Thymus (tissue), 11 donors: Measurements from ENCODE around the gene SYCE1L. TPM values are rescaled to one million over a fixed set of nuclear protein-coding genes. Genes with fewer than 3 reads are reported as not detected.
A peak's percentile ranks its signal among the peaks of the same experiment; 100 is the strongest.

Experiments
- DNase-seq, 9 donors: peaks; one replicate each; pipeline ENCODE4 v3.0.0-alpha.2; 2013; ENCODE audit warnings: low spot score in 9 of 9, low read depth in 6 of 9, missing footprints in 1 of 9
- H3K27ac ChIP-seq, 2 donors: one replicate each; pipeline ENCODE4 v1.5.1; 2013; ENCODE audit warnings: control low read depth in 1 of 2, low read depth in 1 of 2, low read length in 1 of 2, mild to moderate bottlenecking in 1 of 2, moderate library complexity in 1 of 2
- H3K27me3 ChIP-seq, 2 donors: one replicate each; pipeline ENCODE4 v1.5.1; 2013; ENCODE audit warnings: low read length in 1 of 2; ENCODE audit not compliant: control insufficient read depth in 2 of 2, insufficient read depth in 1 of 2
- H3K36me3 ChIP-seq, 2 donors: one replicate each; pipeline ENCODE4 v1.5.1; 2013; ENCODE audit warnings: low read length in 1 of 2, mild to moderate bottlenecking in 1 of 2, moderate library complexity in 1 of 2; ENCODE audit not compliant: control insufficient read depth in 2 of 2, insufficient read depth in 2 of 2
- H3K4me1 ChIP-seq, 2 donors: one replicate each; pipeline ENCODE4 v1.5.1; 2013; ENCODE audit warnings: low read length in 2 of 2; ENCODE audit not compliant: control insufficient read depth in 2 of 2, insufficient read depth in 2 of 2
- H3K4me3 ChIP-seq, 2 donors: one replicate each; pipeline ENCODE4 v1.5.1; 2013; ENCODE audit warnings: low read length in 2 of 2, control low read depth in 1 of 2, mild to moderate bottlenecking in 1 of 2
- H3K9me3 ChIP-seq, 2 donors: one replicate each; pipeline ENCODE4 v1.5.1; 2013; ENCODE audit warnings: low read length in 1 of 2, mild to moderate bottlenecking in 1 of 2; ENCODE audit not compliant: control insufficient read depth in 2 of 2, insufficient read depth in 1 of 2
- whole genome bisulfite sequencing: extraction: QIAGEN DNeasy Blood & Tissue Kit; methylation state at CpG from one replicate; pipeline ENCODE4 v1.1.7; 2013; 5-methylcytosine and 5-hydroxymethylcytosine counted together
- polyA plus RNA-seq: library from polyadenylated mRNA; stranded (reverse); fragments of 200-250 nt; gene quantifications from one replicate; pipeline ENCODE4 v1.2.3, GENCODE V29; 2013
- total RNA-seq: library from RNA; stranded (reverse); fragments of 120-200 nt; gene quantifications from one replicate; pipeline ENCODE4 v1.2.4, GENCODE V29; 2013
- donor health status: healthy.

Gene SYCE1L
- total and polyA plus RNA-seq, 2 donors, result 11.2 to 15.6 TPM

GRCh38 chr16:77212741-77213541, 13.7 kb downstream of the SYCE1L start:
- WGBS, result 24% methylated on average over 62 of the region's 62 CpGs

GRCh38 chr16:77213542-77214106, 14.4 kb downstream of the SYCE1L start:
- H3K27me3 ChIP-seq, result no peaks in the 10 kb centered on the region
- no peak overlapping the region for H3K4me3 ChIP-seq
- no peak for DNase-seq

More at GRCh38 chr16:77212741-77213541, 13.7 kb downstream of the SYCE1L start:
- Histone ChIP-seq H3K36me3 (no peaks in the 10 kb centered on the region), H3K27me3 (no peaks in the 10 kb centered on the region), H3K4me3 (peak overlapping the region; percentile 67 to 70), H3K27ac (peak overlapping the region; percentile 69 to 84), H3K9me3 (peaks cover 0 to 9% of the 10 kb centered on the region in 2 donors), H3K4me1 (peaks cover 0 to 9% of the 10 kb centered on the region in 2 donors)
- DNase-seq, result peak in 8 of 9 donors; percentile 33 to 80 (median 62)

GRCh38 chr16:77214411-77215138, 15.4 kb downstream of the SYCE1L start:
- DNase-seq, result no peak

More at GRCh38 chr16:77213542-77214106, 14.4 kb downstream of the SYCE1L start:
- no peaks in the 10 kb centered on the region for H3K36me3 ChIP-seq
- no peak overlapping the region for H3K27ac ChIP-seq
- WGBS, result 94% methylated on average over 15 of the region's 15 CpGs
- peaks cover 0 to 9% of the 10 kb centered on the region in 2 donors for H3K4me1 ChIP-seq
- H3K9me3 ChIP-seq, result peaks cover 0 to 9% of the 10 kb centered on the region in 2 donors

DNA sequence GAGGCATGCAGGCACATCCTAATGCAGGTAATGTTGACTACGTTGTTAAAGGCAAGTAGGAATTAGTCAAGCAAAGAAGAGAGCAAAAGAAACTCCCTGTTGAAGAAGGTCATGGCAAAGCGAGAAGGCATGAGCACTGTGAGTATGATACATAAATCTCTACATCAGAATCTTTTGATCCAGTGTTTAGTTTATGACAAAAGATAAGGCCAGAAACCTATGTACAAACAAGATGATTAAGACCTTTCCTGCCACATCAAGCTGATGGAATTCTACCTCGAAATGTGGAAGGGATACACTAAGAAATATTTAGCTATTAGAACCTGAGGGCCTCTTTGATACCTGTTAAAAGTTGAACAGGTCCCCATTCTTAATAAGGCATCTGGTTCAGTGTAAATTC, 20.2 kb downstream of the SYCE1L start:
- Histone ChIP-seq H3K9me3 (no peaks in the 10 kb centered on the region), H3K4me3 (no peak overlapping the region), H3K36me3 (no peaks in the 10 kb centered on the region), H3K27me3 (no peaks in the 10 kb centered on the region), H3K4me1 (no peaks in the 10 kb centered on the region), H3K27ac (no peak overlapping the region)
- 96% methylated on average over 3 of the region's 3 CpGs for WGBS
- no peak for DNase-seq

More at GRCh38 chr16:77214411-77215138, 15.4 kb downstream of the SYCE1L start:
- H3K27ac ChIP-seq, result no peak overlapping the region
- no peaks in the 10 kb centered on the region for H3K27me3 ChIP-seq
- WGBS, result 91% methylated on average over 12 of the region's 12 CpGs
- no peaks in the 10 kb centered on the region for H3K36me3 ChIP-seq
- H3K4me1 ChIP-seq, result peaks cover 0 to 9% of the 10 kb centered on the region in 2 donors
- H3K9me3 ChIP-seq, result peaks cover 0 to 9% of the 10 kb centered on the region in 2 donors
- no peak overlapping the region for H3K4me3 ChIP-seq

- no peak for DNase-seq
- WGBS, result 91% methylated on average over 3 of the region's 3 CpGs
- Histone ChIP-seq H3K9me3 (no peaks in the 10 kb centered on the region), H3K4me3 (no peak overlapping the region), H3K27me3 (no peaks in the 10 kb centered on the region), H3K36me3 (no peaks in the 10 kb centered on the region), H3K4me1 (no peaks in the 10 kb centered on the region), H3K27ac (no peak overlapping the region)
Observed at GRCh38 chr16:77220427-77220826, 21.2 kb downstream of the SYCE1L start.

DNA sequence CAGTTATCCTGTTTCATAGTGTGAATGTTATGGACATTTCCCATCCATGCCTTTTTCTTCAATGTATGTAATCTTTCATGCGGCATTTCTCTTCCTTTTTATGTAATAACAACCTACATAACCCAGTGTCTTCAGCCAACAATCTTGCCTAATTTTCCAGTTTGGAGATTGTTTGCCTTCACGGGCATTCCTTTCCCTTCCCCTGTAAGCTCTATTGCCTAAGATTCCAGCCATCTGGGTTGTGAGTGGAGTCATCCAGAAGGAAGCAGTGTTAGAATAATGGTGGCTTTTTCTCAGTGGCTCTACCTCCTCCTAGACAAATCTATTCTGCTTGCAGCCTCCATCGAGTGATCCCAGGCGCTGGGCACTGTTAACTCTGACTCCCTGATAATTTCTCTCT, 22.3 kb downstream of the SYCE1L start:
- 82% methylated on average over 4 of the region's 4 CpGs for WGBS
- H3K27ac ChIP-seq, result no peak overlapping the region
- no peak for DNase-seq
- no peaks in the 10 kb centered on the region for H3K9me3 ChIP-seq
- H3K4me1 ChIP-seq, result no peaks in the 10 kb centered on the region
- no peak overlapping the region for H3K4me3 ChIP-seq
- no peaks in the 10 kb centered on the region for H3K27me3 ChIP-seq
- no peaks in the 10 kb centered on the region for H3K36me3 ChIP-seq

- DNase-seq, result peak in 4 of 9 donors; percentile 13 to 29 (median 20)
- Histone ChIP-seq H3K27me3 (no peaks in the 10 kb centered on the region), H3K27ac (no peak overlapping the region), H3K9me3 (no peaks in the 10 kb centered on the region), H3K4me1 (no peaks in the 10 kb centered on the region), H3K4me3 (no peak overlapping the region), H3K36me3 (no peaks in the 10 kb centered on the region)
- 74% methylated on average over 10 of the region's 10 CpGs for WGBS
Observed at GRCh38 chr16:77223184-77223583, 24.0 kb downstream of the SYCE1L start.

- Histone ChIP-seq H3K9me3 (no peaks in the 10 kb centered on the region), H3K36me3 (no peaks in the 10 kb centered on the region)
- WGBS, result 97% methylated on average over 3 of the region's 3 CpGs
Observed at GRCh38 chr16:77225182-77225581, 26.0 kb downstream of the SYCE1L start.

GRCh38 chr16:77227745-77228144, 28.5 kb downstream of the SYCE1L start:
- no peaks in the 10 kb centered on the region for H3K4me1 ChIP-seq
- H3K4me3 ChIP-seq, result no peak overlapping the region
- H3K9me3 ChIP-seq, result no peaks in the 10 kb centered on the region
- no peaks in the 10 kb centered on the region for H3K27me3 ChIP-seq
- no peak for DNase-seq
- no peaks in the 10 kb centered on the region for H3K36me3 ChIP-seq
- H3K27ac ChIP-seq, result no peak overlapping the region
- 96% methylated on average over 5 of the region's 5 CpGs for whole genome bisulfite sequencing

More at GRCh38 chr16:77225182-77225581, 26.0 kb downstream of the SYCE1L start:
- no peaks in the 10 kb centered on the region for H3K27me3 ChIP-seq
- DNase-seq, result no peak
- no peaks in the 10 kb centered on the region for H3K4me1 ChIP-seq
- no peak overlapping the region for H3K27ac ChIP-seq
- H3K4me3 ChIP-seq, result no peak overlapping the region
